GM18520 (cell line): ENCODE data around the gene LRMDA.

Source experiments
- ATAC-seq: cut with Tn5 transposase; IDR thresholded peaks from one replicate; pipeline ENCODE4 v1.9.1; 2021; ENCODE audit not compliant: unreplicated experiment

LRMDA gene

GRCh38 chr10:75401569-75402485 lies 29.6 kb upstream of the LRMDA start, which contains the start of gene ZNF503:
Gene ZNF503 (minus strand): TSS chr10:75401764. CDS start chr10:75401419, 345 bp downstream.
- peak; percentile 46 for ATAC-seq

DNA sequence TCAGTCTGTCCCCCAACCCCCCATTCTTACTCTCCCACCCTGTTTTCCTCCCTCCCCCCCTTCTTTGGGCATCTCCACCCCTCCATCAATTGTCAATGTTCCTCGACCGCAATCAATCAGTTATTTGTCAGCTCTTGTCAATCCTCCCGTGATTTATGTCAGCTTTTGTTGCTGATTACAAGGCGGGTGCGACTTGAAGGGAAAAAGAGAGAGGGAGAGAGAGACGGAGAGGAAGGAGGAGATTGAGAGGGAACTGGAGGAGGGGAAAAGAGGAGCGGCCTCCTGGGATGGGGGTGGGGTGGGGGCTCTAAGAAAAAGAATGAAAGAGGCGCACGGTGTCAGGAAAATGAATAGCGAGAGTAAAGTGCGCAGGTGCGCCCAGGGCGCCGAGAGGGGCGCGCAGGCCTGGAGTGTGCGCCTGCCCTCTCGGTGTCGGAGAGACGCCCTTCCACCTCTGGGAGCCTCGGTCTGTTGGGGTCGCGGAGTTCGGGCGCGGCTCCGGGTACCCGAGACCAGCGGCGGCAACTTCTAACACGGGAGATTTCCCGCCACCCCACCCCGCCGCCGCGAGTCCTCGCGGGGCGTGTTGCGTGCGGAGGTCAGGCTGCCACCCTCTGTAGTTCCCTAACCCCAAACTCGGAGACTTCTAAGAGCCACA lies 28.8 kb upstream of the LRMDA start:
- ATAC-seq: no peak

- no peak for ATAC-seq
Observed at GRCh38 chr10:75403144-75403938, 28.1 kb upstream of the LRMDA start.

DNA sequence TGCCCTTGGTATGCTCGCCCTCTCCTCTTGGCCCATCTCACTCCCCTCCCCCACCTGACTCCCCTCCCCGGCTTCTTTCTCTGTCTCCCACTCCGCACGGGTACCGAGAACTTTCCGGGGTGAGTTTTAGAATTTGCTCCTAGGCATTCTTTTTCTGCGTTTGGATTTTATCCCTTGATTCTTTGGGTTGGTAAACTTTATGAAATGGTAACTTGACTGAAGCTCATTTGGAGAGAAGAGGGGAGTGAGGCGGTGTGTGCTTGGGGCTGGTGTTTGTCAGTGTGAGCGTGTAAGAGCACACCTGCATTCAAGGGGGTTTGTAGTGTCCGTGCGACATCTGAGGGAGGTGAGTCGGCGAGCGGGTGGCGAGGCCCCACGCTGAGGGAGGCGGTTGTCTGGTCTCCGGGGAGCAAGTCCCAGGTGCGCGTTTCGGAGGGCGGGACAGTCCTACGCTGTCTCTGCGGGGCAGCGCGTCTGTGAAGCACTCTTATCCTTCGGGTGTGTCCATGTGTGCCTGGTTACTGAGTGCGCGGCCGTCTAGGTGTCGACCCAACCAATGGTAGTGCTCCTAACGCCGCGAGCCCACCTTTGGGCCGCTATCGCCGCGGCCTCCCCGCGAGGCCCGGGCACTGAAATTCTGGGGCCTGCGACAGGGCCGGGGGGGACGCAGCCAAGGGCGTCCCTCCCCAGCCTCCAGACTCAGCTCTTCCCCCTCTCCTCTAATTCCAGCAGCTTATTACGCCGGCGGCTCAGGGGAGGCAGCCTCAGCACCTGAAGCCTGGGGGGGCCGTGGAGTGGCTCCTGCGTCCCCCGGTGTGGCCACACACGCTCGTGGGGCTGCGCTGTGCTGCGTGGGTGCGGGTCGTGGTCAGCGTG lies 27.2 kb upstream of the LRMDA start:
- ATAC-seq: no peak

DNA sequence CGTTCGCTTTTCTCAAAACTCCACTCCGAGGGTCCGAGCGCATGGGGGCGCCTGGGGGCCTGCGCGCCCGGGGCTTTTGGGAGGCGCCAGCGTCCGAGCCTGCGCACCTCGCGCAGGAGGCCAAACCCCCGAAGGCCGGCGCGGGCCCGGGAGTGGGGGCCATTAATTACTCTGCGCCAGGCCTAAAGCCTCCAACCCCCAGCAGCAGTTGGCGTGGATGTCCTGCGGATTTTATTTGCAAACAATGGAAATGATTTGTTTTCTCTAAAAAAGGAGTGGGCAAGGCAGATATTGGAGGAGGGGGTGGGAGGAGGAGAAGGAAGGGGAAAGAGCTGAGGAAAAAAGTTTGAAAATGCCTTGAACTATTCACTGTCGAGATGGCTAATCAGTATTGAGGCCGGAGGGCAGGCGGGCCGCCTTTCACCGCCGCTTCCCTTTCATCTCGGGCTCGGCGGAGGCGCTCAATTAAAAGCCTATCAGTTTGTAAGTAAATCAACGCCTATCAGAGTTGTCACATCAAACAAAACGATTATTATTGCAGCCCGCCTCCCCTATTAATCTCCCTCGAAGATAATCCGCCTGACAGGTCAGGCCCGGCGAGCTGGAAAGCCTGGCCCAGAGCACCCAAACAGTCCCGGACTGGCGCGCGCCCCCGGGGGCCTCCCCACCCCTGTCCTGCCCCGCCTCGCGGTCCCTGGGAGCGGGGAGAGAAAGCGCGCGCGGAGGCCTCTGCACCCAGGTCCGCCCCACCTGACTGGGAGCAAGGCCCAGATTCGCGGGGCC lies 26.4 kb upstream of the LRMDA start:
- ATAC-seq: no peak

DNA sequence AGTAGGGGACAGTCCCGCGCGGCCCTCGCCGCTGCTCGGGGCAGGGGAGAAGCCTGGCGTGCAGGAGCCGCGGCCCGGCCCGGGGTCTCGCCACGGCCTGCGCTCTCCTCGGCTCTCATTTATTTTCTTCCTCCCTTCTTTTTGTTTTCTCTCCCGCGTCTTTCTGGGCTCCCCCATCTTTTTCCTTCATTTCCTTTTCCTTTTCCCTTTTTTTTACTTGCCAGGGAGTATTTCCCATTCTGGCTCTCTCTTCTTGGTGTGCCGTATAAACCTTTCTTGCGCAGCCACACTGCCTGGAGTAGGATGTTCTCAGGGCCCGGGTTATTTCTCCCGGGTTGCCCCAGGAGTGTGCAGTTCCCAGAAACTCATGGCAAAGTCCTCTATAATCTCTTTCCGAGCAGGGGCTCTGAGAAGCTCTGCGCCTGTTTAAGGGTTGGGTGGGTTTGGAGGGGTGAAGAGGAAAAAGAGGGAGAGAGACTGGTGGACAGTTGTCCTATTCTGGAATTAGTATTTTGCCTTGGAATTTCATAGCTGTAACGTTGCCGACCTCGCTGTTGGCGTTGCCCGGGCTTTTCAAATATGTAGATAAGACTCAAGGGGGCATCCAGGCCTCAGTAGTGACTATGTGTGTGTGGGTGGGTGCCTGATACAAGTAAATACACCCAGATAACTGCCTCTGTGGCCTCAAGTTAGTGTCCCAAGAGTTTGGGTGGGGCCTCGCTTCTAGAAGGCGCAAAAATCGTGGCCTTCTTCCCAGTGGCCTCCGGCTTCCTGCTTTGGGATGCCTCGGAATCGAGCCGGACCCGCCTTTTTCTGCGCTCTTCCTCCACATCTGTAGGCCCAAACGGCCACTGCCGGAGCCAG lies 25.6 kb upstream of the LRMDA start:
- ATAC-seq: no peak

- no peak for ATAC-seq
Observed at GRCh38 chr10:75406462-75407223, 24.8 kb upstream of the LRMDA start.

GRCh38 chr10:75407224-75407712 lies 24.2 kb upstream of the LRMDA start:
- ATAC-seq: no peak

GRCh38 chr10:75407713-75408508 lies 23.5 kb upstream of the LRMDA start:
- no peak for ATAC-seq

- no peak for ATAC-seq
Observed at GRCh38 chr10:75408509-75408875, 22.9 kb upstream of the LRMDA start.

DNA sequence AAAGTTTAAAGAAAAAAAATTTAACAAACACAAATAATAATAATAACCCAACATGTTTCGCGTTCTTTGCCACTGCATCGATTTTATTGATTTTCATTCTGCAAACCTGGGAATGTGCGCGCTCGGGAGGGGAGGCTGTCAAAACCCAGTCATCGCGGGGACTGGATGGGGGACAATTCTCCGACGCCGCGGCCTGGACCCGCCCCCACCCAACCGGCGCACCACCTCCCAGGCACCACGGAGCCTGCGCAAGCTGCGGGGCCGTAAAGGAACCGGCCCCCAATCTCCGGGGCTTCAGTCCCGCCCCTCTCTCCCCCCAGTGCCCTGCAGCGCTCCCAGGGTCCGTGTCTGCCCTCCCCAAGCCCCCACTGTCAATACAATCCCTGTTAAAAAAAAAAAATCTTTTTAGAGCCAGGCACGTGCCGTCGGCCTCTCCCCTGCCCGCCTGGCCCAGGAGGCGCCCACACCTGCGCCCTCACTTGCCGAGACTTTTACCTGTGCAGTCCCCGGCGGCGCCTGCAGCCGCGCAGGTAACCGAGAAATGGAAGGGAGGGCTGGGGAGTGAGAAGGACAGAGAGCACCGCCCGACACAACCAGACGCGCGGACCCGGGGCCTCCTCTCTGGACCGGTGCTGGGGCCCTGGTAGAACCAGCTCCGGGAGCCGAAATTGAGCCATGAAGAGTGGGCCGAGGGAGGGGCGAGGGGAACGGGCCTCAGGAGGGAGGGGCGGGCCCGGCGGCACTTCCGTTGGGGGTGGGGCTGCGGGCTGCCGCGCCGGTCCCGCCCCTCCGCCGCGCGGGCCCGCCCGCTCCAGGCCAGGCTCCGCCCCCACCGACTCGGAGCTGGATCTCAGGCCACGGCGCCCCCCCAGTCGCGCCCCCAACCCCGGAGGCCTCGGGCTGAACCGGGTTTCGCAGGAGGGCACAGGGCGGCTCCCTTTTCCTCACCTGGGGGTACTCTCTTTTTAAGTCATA lies 22.2 kb upstream of the LRMDA start:
- no peak for ATAC-seq

DNA sequence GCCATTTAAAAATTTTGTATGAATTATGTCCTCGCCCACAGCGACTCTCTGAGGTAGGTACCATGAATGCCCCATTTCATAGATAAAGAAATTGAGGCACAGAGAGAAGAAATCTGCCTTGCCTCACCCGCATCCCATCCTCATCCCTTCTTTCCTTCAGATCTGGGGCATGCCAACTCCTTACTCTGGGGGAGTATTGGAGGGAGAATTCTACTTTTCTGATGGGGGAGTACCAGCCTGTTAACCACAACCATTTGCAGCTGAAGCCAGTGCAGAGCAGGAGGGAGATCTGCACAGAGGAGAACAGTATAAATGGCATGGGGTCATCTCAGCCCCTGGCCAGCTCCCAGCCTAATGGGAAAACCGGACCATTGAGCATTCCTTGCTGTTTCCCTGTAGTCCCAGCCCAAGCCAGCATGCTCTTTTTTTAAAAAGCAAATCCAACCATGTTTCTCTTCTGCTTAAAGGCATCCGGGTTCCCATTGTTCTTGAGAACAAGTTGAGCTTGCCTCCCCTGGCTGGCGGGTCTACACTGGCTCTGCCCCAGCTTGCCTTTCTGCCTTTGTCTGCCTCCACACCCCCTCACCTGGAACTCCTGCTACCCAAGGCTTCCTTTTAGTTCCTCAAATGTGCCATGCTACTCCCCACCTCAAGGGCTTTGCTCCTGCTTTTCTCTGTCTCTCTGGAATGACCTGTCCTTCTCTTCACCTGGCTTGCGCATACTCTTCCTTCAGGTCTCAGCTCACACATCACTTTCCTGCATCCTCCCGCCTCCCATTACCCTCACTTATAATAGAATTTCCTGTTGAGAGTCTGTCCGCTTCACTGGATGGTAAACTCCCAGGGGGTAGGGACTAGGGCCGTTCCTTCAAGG lies 21.1 kb upstream of the LRMDA start:
- no peak for ATAC-seq

DNA sequence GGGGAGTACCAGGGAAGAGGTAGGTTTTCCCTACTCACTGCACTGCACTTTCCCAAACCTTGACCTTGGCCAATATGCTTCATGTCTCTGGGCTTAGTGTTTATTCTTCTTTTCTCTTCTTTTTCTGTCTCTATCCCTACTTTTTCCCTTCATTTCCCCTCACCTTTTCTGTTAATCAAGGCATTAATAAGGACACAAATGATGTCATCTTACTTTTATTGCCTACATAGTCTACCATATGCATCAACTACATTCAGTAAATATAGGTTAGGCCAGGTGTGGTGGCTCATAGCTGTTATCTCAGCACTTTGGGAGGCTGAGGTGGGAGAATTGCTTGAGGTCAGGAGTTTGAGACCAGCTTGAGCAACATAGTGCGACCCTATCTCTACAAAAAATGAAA lies 16.9 kb upstream of the LRMDA start:
- ATAC-seq: no peak

DNA sequence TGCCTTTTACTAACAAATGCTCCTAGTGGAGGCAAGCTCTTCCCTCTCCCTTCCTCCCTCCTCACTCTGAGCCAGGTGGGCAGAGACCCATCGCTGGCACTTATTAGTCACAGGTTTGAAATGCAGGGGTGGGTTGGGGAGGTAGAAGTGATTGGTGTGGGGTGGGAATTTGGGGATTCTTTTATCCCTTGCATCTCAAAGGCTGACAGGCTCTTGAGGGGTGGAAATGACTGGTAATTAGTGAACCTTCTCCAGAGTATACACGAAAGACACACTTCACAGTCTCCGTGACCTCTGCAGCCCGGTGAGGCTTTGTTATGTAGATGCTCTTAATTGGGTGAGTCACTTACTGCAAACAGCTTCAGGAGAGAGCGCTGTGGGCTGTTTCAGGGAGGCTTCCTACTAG lies 13.9 kb upstream of the LRMDA start:
- no peak for ATAC-seq

DNA sequence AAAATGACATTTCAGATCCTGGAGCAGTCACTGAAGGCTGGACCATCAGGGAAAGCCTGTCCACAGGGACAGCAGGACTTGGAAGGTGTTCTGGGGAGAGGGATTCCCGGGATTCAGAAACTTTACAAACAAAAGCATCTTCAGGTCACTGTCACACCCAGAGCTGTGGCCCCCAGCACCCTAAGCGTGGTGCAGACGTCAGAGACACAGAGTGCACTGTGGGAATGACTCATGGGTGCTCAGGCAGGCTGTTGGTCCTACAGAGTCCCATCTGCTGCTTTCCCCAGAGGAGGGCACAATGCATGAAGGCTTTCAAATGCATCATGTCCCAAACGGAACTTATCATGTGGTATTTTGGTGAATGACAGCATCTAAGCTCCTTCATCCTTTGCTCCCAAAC lies 13.1 kb upstream of the LRMDA start:
- ATAC-seq: no peak
